Hepatocyte (in vitro differentiated cells): Measurements from ENCODE around the gene FGF19.

ENCODE experiments used
- CTCF ChIP-seq: fragments of 200-600 bp; sonication (generic); IDR thresholded peaks from 2 replicates; pipeline ENCODE4 v1.5.1; 2016; ENCODE audit warnings: antibody characterized with exemption, mild to moderate bottlenecking; ENCODE audit not compliant: poor library complexity
- EZH2 ChIP-seq: fragments of 200-600 bp; sonication (generic); IDR thresholded peaks from 2 replicates; pipeline ENCODE4 v1.6.1; 2016; ENCODE audit warnings: antibody characterized with exemption, mild to moderate bottlenecking, borderline replicate concordance
- EZH2phosphoT487 ChIP-seq: fragments of 200-600 bp; sonication (generic); IDR thresholded peaks from one replicate; pipeline ENCODE4 v1.6.1; 2018; ENCODE audit warnings: antibody characterized with exemption, mild to moderate bottlenecking, low read depth, moderate library complexity; ENCODE audit not compliant: unreplicated experiment, severe bottlenecking

- TF ChIP-seq CTCF (no peak), EZH2phosphoT487 (no peak), EZH2 (no peak)
Measured at GRCh38 chr11:69691463-69691862, 12.4 kb downstream of the FGF19 start.
